Medulla oblongata (tissue), 1 donor: Measurements from ENCODE around the gene STAT5A.

Experiments used
- DNase-seq: peaks from one replicate; pipeline ENCODE4 v3.0.0-alpha.2; 2015; ENCODE audit errors: extremely low spot score

Gene STAT5A

GRCh38 chr17:42268236-42268635, 20.1 kb upstream of the STAT5A start:
- no peak for DNase-seq

- no peak for DNase-seq
Measured at GRCh38 chr17:42270170-42270535, 18.1 kb upstream of the STAT5A start.

GRCh38 chr17:42270596-42270995, 17.7 kb upstream of the STAT5A start:
- DNase-seq: no peak

- DNase-seq: no peak
Measured at GRCh38 chr17:42271006-42271778, 17.1 kb upstream of the STAT5A start.

GRCh38 chr17:42271779-42272035, 16.6 kb upstream of the STAT5A start:
- DNase-seq: no peak

GRCh38 chr17:42272162-42272907, 16.0 kb upstream of the STAT5A start:
- no peak for DNase-seq

- DNase-seq: no peak
Measured at GRCh38 chr17:42273474-42274252, 14.6 kb upstream of the STAT5A start.

GRCh38 chr17:42274253-42274542, 14.1 kb upstream of the STAT5A start:
- no peak for DNase-seq

GRCh38 chr17:42274812-42275526, 13.3 kb upstream of the STAT5A start:
- peak; percentile 50 for DNase-seq

GRCh38 chr17:42275527-42276358, 12.6 kb upstream of the STAT5A start:
- no peak for DNase-seq

- DNase-seq: peak; percentile 71
Measured at GRCh38 chr17:42276359-42276608, 12.0 kb upstream of the STAT5A start, which contains the start of gene STAT5B. Gene STAT5B, minus strand, starts transcription at chr17:42276391. Its CDS starts 44,264 bp downstream, at chr17:42232127.

GRCh38 chr17:42276609-42277341, 11.5 kb upstream of the STAT5A start:
- peak; percentile 54 for DNase-seq

GRCh38 chr17:42277342-42277712, 11.0 kb upstream of the STAT5A start:
- DNase-seq: no peak

GRCh38 chr17:42279776-42280630, 8.3 kb upstream of the STAT5A start:
- DNase-seq: no peak

- no peak for DNase-seq
Measured at GRCh38 chr17:42281571-42282096, 6.7 kb upstream of the STAT5A start.

- DNase-seq: no peak
Measured at GRCh38 chr17:42282478-42283080, 5.7 kb upstream of the STAT5A start.

- DNase-seq: no peak
Measured at GRCh38 chr17:42283241-42284023, 4.9 kb upstream of the STAT5A start.

- no peak for DNase-seq
Measured at GRCh38 chr17:42284024-42284369, 4.3 kb upstream of the STAT5A start.

- no peak for DNase-seq
Measured at GRCh38 chr17:42284566-42284965, 3.7 kb upstream of the STAT5A start.
